WI38 (cell line): ENCODE data around the gene MED13L.
"Not testable (repeated sequence)": the region's sequence is repeated elsewhere in the genome, so short reads cannot be mapped to it uniquely, and the experiment has no call there.

ENCODE experiments used
- H3K4me3 ChIP-seq: 2 replicates; pipeline ENCODE4 v1.5.1; 2011; ENCODE audit warnings: low read depth, mild to moderate bottlenecking, control low read depth, low read length
- CTCF ChIP-seq: IDR thresholded peaks from 2 replicates; pipeline ENCODE4 v1.5.1; 2012; ENCODE audit warnings: low read depth, mild to moderate bottlenecking, control low read depth, low read length

MED13L gene

GRCh38 chr12:116138364-116138763 lies 139.1 kb downstream of the MED13L start:
- no peak for TF ChIP-seq CTCF
- no peak overlapping the region for H3K4me3 ChIP-seq

- H3K4me3 ChIP-seq, result no peak overlapping the region
- no peak for TF ChIP-seq CTCF
Measured at GRCh38 chr12:116137318-116137717, 140.2 kb downstream of the MED13L start.

- peak overlapping the region; percentile 34 for H3K4me3 ChIP-seq
- TF ChIP-seq CTCF, result no peak
Measured at GRCh38 chr12:116136340-116136739, 141.2 kb downstream of the MED13L start.

- H3K4me3 ChIP-seq, result no peak overlapping the region
- no peak for TF ChIP-seq CTCF
Measured at GRCh38 chr12:116135209-116135930, 142.1 kb downstream of the MED13L start.

- no peak for TF ChIP-seq CTCF
- H3K4me3 ChIP-seq, result no peak overlapping the region
Measured at GRCh38 chr12:116133636-116134214, 143.8 kb downstream of the MED13L start.

- no peak for TF ChIP-seq CTCF
- no peak overlapping the region for H3K4me3 ChIP-seq
Measured at GRCh38 chr12:116133149-116133548, 144.3 kb downstream of the MED13L start.

GRCh38 chr12:116131987-116132386 lies 145.5 kb downstream of the MED13L start:
- not testable (repeated sequence) for H3K4me3 ChIP-seq
